GM13977 (cell line): ENCODE results near the gene CNTN5.

Source experiments
- DNase-seq: peaks from one replicate; pipeline ENCODE4 v3.0.0; 2012; ENCODE audit warnings: low spot score
- in situ Hi-C: fragments of 300-500 bp; cut with MboI; formaldehyde crosslinking; loops from one replicate; pipeline ENCODE4 v1.12.0; 2022; ENCODE audit warnings: low sequenced_read_pairs, low pct_unique_long_range_greater_than_20kb, mixed read lengths, inconsistent platforms; ENCODE audit not compliant: unreplicated experiment
- TF ChIP-seq, protein P1 (sequence below): IDR thresholded peaks from 2 replicates; pipeline ENCODE4 v1.5.1; 2012; ENCODE audit warnings: mild to moderate bottlenecking, control low read depth; ENCODE audit not compliant: insufficient read depth; ENCODE audit errors: extremely low read depth, missing control alignments

Gene CNTN5

DNA sequence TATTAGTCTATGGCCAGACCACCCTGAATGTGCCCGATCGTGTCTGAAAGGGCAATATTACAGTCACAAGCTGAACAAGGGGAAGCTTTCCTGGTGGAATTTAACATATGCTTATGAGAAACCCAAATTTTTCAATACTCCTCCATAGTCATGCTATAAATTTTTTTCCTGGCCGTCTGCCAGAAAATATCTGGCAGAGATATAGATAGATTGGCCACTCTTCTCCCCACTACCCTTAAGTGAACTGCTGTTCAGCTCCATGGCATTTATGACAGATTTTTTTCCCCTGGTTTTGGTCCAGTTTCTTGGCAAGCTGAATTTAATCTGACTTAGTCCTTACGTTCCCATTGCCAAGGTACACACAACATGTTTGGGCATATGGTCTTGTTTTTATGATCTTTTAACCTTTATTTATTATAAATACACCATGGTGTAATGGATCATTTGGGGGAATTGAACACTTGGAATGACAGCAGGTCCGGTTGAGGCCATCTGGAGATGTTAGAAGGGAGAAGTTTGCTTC, 328.5 kb downstream of the CNTN5 start:
- DNase-seq = no peak
- in situ Hi-C loops = no loop called here
- TF ChIP-seq, protein P1, sequence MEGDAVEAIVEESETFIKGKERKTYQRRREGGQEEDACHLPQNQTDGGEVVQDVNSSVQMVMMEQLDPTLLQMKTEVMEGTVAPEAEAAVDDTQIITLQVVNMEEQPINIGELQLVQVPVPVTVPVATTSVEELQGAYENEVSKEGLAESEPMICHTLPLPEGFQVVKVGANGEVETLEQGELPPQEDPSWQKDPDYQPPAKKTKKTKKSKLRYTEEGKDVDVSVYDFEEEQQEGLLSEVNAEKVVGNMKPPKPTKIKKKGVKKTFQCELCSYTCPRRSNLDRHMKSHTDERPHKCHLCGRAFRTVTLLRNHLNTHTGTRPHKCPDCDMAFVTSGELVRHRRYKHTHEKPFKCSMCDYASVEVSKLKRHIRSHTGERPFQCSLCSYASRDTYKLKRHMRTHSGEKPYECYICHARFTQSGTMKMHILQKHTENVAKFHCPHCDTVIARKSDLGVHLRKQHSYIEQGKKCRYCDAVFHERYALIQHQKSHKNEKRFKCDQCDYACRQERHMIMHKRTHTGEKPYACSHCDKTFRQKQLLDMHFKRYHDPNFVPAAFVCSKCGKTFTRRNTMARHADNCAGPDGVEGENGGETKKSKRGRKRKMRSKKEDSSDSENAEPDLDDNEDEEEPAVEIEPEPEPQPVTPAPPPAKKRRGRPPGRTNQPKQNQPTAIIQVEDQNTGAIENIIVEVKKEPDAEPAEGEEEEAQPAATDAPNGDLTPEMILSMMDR = no peak

DNA sequence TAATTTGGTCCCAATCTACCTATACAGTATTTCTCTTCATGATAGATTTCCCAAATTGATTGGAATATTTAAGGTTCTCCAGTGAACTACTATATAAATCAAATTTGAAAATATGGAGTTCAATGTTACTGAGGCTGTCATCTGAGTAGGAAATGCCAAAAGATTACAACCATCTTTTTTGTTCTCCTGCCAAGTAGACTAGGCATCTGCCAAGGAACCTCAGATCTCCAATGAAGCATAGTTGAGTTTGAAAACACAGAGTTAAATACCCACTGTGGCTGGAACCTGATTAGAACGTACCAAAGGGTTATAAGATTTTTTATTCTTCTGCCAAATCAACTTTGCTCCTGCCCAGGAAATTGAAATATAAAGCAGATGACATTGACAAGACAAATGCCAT, 330.9 kb downstream of the CNTN5 start:
- TF ChIP-seq, protein P1 = no peak
- in situ Hi-C loops = no loop called here
- DNase-seq = no peak

GRCh38 chr11:99352642-99353041, 331.9 kb downstream of the CNTN5 start:
- TF ChIP-seq, protein P1 = no peak
- no peak for DNase-seq
- in situ Hi-C loops = no loop called here

GRCh38 chr11:99366546-99366945, 345.8 kb downstream of the CNTN5 start:
- in situ Hi-C loops = no loop called here
- DNase-seq = no peak
- TF ChIP-seq, protein P1 = no peak

DNA sequence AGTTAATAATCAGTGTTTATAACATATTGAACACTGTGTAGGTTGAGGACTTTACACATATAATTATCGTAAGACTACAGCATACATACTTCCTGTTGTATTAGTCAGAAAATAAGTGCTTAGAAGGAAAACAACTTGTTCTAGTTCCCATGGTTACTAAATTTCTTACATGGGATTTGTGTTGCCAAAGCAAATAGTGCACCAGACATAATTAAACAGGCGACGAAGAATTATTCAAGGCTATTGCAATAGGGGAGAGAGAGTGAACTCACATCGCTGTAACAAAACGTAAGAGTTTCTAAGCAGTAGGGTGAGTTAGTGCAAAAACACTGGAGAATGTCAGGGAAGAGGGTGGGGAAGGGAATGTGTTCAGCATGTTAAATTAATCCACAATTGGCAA, 347.8 kb downstream of the CNTN5 start:
- in situ Hi-C loops = no loop called here
- TF ChIP-seq, protein P1 = no peak
- DNase-seq = no peak

DNA sequence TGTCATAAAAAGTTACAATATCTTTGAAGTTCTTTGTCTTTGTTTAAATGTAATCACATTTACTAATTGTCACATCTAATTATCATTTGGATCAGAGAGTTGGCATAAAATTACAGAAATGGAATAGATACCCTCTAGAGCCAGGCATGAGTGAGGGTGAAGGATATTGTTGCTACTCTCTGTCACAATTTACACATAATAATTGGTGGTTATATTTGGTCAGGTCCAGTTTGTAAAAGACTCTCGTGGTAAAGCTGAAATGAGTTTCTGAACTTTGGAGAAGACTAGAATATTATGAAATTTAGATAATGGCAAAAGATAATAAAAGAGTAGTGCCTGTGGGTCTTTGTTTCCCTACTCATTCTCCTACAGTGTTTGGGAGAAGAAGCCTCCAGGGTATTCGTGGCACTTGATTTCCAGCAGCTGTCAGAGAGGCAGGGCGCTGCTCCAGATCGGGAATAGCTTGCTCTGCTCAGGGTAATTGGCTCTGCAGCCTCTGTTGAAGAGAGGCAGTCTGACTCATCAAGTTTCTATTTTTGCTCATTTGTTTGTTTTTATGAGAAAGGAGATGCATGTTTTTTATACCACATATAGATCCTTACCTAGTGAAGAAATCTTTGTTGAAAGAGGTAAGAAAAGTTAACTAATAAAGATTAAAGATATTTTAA, 349.9 kb downstream of the CNTN5 start:
- in situ Hi-C loops = no loop called here
- DNase-seq = no peak
- TF ChIP-seq, protein P1 = no peak

- in situ Hi-C loops = no loop called here
- TF ChIP-seq, protein P1 = no peak
- DNase-seq = no peak
Measured at GRCh38 chr11:99371257-99371656, 350.5 kb downstream of the CNTN5 start.
